HG03064 (cell line): ENCODE data around the gene CREBZF.

ENCODE experiments used
- ATAC-seq: cut with Tn5 transposase; IDR thresholded peaks from one replicate; pipeline ENCODE4 v1.9.1; 2021; ENCODE audit warnings: low read depth; ENCODE audit not compliant: unreplicated experiment

Gene CREBZF

GRCh38 chr11:85664615-85665481, at the start of gene CREBZF:
Gene CREBZF (minus strand): TSS chr11:85665129. CDS start chr11:85664875, 254 bp downstream.
- peak; percentile 87 for ATAC-seq

DNA sequence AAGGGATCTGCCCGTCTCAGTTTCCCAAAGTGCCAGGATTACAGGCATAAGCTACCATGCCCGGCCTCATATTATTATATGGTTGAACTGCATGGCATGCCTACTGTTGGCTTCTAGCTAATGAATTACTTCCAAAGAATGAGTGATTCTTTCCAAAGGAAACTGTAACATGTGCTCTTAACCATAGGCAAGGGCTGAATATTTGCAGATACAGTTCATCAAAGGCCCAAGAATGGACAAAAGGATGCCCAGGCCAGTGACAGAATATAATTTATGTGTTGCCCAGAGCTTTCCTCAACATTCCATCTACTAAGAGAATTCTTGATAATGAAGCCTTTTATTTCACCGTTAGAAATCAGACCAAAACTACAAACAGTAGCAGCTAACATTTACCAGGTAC, 48.0 kb upstream of the CREBZF start:
- no peak for ATAC-seq

GRCh38 chr11:85710917-85711316, 46.0 kb upstream of the CREBZF start:
- ATAC-seq, result no peak

GRCh38 chr11:85709941-85710702, 45.2 kb upstream of the CREBZF start:
- no peak for ATAC-seq

DNA sequence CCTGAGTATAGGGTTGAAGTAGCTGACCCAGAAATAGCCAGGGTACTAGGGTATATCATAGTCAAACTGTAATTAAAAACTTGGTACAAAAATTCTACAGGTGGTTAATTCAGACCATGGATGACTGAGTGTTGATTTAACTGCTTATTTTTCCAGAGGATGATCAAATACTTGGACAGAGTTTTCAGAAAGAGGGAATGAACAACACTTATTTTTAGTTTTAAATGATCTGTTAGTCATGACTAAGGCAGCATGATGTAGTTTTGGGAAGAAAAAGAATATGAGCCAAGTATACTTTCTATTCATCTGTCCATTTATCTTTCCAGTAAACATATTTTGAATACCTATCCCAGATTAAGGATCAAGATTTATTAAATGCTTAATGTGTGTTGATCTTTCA, 40.9 kb upstream of the CREBZF start:
- no peak for ATAC-seq

DNA sequence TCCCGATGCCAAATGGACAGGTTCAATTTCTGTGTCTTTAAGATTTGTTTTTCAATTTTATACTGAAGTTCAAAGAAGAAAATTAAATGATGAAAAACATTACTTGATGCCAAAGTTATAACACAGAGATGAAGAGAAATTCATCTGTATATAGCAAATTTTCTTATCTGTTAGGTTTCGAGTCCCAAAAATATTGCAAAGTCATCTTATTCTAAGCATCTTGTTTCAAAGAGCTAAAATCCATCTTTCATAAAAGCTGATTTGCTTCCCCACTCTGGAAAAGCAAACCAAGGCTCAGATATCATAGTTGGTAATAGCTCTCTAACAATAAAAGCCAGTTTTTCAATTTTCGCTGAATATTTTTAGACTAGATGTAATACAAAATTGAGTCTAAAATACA, 40.0 kb upstream of the CREBZF start:
- ATAC-seq, result no peak

DNA sequence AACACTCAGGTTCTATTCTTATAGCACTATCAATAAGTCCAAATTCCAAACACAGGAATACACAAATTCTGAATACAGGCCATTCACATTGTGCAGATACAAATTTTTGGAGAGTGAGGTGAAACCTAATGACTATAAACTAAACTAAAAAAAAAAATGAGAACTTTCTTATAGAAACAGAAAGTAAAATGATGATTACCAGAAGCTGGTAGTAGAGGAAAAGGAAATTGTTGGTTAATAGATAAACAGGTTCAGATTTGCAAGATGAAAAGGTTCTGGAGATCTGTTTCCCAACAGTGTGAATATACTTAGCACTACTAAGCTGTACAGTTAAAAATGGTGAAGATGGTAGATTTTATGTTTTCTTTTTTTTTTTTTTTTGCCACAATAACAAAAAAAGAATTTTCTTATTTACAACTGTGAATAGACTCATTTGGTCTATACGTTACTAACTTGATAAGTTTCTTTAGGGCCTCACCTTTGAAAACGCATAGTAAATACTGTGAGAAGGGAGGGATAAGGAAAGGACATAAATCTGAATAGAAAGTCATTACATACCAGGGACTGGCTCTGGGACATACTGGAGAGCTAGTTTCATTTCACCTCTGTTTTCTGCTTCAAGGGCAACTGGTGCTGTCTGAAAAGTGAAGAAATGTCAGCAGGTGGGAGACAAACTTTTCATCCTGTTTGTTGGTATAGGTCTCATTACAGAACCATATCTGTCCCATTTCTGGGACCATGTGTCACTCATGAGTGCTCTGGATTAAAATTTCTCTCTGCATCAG, 35.2 kb upstream of the CREBZF start:
- peak; percentile 96 for ATAC-seq

DNA sequence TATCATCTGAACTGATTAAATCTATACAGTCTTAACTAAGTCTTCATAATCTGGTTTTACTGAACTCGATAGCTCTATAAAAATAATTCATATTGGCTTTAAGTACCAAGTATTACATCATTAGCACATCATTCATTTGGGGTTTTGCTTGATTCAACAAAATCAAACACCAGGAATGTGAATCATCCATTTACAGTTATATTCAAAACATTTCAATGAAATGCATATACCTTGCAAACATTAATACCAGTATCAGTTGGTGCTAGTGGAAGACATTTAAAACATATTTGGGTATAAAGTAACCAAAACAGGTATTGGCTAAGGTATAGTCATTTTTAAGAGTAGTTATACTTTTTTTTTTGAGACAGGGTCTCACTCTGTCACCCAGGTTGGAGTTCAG, 33.3 kb upstream of the CREBZF start:
- ATAC-seq, result no peak

DNA sequence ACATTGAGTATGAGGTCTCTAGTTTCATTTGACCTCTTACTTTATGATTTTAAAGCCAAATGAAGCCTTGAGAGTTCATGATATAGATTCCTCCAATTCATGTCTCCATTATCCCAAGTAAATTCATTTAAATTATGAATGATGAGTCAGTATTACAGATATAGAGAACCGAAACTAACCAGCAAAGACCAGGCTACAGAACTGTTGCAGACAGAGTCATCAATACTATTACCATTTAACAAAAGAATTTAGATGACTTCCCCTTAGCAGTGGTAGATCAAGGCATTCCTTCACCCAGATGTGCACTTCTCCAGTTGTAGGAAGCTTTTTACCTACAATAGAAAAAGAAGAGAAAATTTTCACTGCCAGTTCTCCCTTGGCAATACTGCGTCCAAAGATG, 32.8 kb upstream of the CREBZF start:
- ATAC-seq, result no peak

DNA sequence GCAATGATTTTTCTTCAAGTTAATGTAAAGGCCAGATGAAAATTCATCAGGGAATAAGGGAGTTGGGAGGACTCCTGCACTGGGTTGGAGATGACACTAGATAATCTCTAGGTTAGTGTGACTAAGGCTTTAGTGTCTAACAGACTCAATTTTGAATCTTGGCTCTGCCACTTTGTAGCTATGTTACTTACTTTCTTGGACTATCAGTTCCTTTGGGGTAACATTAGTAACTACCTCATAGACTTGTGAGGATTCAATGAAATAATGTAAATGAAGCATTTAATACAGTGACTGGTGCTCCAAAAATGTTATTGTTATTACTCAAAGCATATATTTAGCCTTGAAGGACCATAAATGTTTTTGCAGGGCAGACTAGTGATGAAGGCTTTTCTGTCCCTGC, 30.6 kb upstream of the CREBZF start:
- no peak for ATAC-seq

GRCh38 chr11:85694385-85694980, 29.6 kb upstream of the CREBZF start:
- ATAC-seq, result no peak

DNA sequence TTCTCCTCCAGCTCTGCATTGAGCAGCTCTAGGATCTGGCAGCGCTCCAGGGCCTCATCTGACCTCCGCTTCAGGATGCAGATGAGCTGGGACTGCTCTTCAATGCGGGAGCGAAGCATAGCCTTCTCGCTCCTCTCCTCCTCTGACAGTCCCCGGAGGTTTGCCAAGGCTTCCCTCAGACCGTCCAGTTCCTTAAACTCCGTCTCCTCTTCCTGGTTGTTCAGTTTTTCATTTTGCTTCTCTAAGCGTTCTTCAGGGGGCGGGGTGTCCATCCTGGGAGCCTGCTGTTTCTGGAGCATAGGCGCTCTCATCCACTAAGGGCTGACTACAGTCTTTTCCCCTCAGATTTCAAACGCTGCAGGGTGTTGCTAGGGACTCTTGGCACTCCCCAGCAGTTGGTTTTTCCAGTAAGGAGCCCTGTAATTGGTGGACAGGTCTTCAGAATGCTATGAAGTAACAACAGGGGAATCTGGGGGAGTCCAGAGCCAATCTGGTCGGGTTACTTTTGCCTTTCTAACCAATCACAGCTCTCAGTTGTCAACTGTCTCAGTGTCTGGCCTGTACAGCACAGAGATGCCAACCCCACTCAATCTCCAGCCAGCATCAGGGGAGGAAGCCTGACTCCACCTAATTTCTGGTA, 21.0 kb upstream of the CREBZF start, which contains the start of gene CCDC89:
CCDC89 (minus strand) TSS at position 376 of the 640 bp plus-strand sequence; CDS start at position 311, 65 bp downstream.
- no peak for ATAC-seq

DNA sequence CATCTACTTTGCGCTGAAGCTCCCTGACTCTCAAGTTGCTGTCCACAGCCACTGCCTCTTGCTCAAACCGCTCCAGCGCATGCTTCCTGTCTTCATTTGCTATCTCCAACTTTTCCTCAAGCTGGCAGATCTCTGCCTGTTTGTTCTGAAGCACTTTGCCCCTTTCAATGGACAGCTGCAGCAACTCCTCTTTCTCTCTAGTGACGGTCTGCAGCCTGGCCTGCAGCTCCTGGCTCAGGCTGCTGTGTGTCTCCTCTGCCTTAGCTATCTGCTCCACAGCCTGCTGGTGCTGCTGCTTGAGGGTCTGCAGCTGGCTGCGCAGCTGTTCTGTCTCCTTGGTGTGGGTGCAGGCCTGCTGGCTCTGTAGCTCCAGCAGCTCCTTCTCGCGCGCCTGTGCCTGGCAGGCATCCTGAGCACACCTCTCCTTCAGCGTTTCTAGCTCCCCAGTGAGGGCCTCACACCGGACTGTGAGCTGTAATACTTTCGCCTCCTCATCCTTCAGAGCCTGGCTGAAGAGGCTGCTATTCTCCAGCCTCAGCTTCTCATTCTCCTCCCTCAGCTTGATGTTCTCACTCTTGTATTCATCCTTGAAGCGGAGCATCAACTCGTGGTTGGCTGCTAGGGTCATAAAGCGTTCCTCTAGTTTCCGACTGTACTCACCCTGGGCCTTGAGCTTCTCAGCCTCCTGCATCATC, 20.3 kb upstream of the CREBZF start:
- ATAC-seq, result no peak

GRCh38 chr11:85682330-85683305, 17.7 kb upstream of the CREBZF start:
- peak; percentile 74 for ATAC-seq

DNA sequence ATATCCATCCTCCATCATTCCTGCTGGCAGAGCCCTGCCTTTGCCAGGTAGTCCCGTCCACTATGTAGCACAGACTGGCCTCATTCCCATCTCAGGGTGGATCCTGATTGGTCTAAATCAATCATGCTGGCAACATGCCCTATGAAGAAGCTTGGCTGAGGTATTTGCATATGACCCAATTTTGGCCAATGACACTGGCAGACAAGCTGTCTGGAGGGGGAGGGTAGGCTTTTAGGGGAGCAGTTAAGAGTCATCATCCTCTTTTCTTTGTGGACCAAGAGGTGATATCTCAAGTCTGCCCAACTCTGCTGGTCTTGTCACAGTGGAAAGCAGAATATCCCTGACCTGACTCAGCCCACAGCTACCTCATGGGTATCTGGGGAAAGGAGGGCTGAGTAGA, 16.0 kb upstream of the CREBZF start:
- no peak for ATAC-seq

GRCh38 chr11:85679576-85679975, 14.6 kb upstream of the CREBZF start:
- no peak for ATAC-seq

GRCh38 chr11:85673393-85673792, 8.5 kb upstream of the CREBZF start:
- ATAC-seq, result no peak
